Calu3 (cell line): ENCODE results near the gene PUM1. TPM values are rescaled to one million over a fixed set of nuclear protein-coding genes. Genes with fewer than 3 reads are reported as not detected.

ENCODE experiments used
- BruUV-seq: library from RNA; stranded (reverse); fragments of 400-500 nt; replicated peaks from 2 replicates; lab custom pipeline; 2021; lab: Mats Ljungman, UMichigan
- CTCF ChIA-PET: fragments of 300-600 bp; sonication (Branson Sonifier 250); formaldehyde crosslinking; loops from one replicate; lab custom pipeline; 2022; ENCODE audit warnings: antibody characterized with exemption; lab: Charles Lee
- DNase-seq: peaks from one replicate; pipeline ENCODE4 v3.0.0; 2022
- H3K27ac Mint-ChIP-seq: one replicate; pipeline ENCODE4 v1.8.0; 2022; ENCODE audit warnings: mixed read lengths; ENCODE audit not compliant: unreplicated experiment
- H3K27me3 Mint-ChIP-seq: one replicate; pipeline ENCODE4 v1.8.0; 2022; ENCODE audit warnings: mixed read lengths; ENCODE audit not compliant: unreplicated experiment
- H3K36me3 Mint-ChIP-seq: one replicate; pipeline ENCODE4 v1.8.0; 2022; ENCODE audit warnings: mild to moderate bottlenecking, moderate library complexity, mixed read lengths; ENCODE audit not compliant: insufficient read depth, unreplicated experiment
- H3K4me1 Mint-ChIP-seq: one replicate; pipeline ENCODE4 v1.8.0; 2022; ENCODE audit warnings: mild to moderate bottlenecking, low read depth, mixed read lengths; ENCODE audit not compliant: unreplicated experiment
- H3K4me3 Mint-ChIP-seq: one replicate; pipeline ENCODE4 v1.8.0; 2022; ENCODE audit warnings: mild to moderate bottlenecking, low read depth, moderate library complexity, mixed read lengths; ENCODE audit not compliant: unreplicated experiment
- H3K9me3 Mint-ChIP-seq: one replicate; pipeline ENCODE4 v1.8.0; 2022; ENCODE audit warnings: low read depth, mixed read lengths; ENCODE audit not compliant: unreplicated experiment
- intact Hi-C: fragments of 100-400 bp; cut with micrococcal nuclease; formaldehyde crosslinking; loops from one replicate; pipeline ENCODE4 v1.10.0; 2022; ENCODE audit not compliant: unreplicated experiment
- total RNA-seq: library from RNA; stranded (reverse); gene quantifications from 2 replicates; pipeline ENCODE4 v1.2.3, GENCODE V29; 2022
- TF ChIP-seq, protein P1 (sequence below): fragments of 200-600 bp; IDR thresholded peaks from one replicate; pipeline ENCODE4 v1.8.0; 2022; ENCODE audit warnings: antibody characterized with exemption; ENCODE audit not compliant: unreplicated experiment

The PUM1 gene
- total RNA-seq, 1 experiment from 2014 or later: 163 TPM

DNA sequence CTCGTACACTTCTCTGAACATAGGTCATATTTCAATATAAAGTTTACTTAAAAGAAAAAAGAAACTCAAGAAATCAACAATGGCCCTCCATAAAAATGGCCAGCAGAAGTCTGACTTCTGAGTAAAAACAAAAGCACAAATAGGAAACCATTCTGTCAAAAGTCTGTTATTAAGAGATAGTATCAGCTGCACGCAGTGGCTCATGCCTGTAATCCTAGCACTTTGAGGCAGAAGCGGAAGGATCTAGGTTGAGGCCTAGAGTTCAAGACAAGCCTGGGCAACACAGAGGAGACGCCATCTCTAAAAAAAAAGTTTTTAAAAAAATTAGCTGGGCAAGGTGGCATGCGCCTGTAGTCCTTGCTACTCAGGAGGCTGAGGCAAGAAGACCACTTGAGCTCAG, 67.3 kb downstream of the PUM1 start:
- Mint-ChIP-seq H3K27ac (no peak overlapping the region), H3K27me3 (no peaks in the 10 kb centered on the region), H3K4me3 (no peak overlapping the region), H3K4me1 (no peaks in the 10 kb centered on the region), H3K9me3 (no peaks in the 10 kb centered on the region), H3K36me3 (peaks cover 54% of the 10 kb centered on the region)
- CTCF ChIA-PET: no interaction called here
- intact Hi-C loops: loop anchor here (1.0 kb wide), 1 partner anchor 8 kb away; no protein-coding TSS in a partner anchor
- no TSS peak for BruUV-seq
- DNase-seq: no peak
- TF ChIP-seq, protein P1, sequence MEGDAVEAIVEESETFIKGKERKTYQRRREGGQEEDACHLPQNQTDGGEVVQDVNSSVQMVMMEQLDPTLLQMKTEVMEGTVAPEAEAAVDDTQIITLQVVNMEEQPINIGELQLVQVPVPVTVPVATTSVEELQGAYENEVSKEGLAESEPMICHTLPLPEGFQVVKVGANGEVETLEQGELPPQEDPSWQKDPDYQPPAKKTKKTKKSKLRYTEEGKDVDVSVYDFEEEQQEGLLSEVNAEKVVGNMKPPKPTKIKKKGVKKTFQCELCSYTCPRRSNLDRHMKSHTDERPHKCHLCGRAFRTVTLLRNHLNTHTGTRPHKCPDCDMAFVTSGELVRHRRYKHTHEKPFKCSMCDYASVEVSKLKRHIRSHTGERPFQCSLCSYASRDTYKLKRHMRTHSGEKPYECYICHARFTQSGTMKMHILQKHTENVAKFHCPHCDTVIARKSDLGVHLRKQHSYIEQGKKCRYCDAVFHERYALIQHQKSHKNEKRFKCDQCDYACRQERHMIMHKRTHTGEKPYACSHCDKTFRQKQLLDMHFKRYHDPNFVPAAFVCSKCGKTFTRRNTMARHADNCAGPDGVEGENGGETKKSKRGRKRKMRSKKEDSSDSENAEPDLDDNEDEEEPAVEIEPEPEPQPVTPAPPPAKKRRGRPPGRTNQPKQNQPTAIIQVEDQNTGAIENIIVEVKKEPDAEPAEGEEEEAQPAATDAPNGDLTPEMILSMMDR: no peak

DNA sequence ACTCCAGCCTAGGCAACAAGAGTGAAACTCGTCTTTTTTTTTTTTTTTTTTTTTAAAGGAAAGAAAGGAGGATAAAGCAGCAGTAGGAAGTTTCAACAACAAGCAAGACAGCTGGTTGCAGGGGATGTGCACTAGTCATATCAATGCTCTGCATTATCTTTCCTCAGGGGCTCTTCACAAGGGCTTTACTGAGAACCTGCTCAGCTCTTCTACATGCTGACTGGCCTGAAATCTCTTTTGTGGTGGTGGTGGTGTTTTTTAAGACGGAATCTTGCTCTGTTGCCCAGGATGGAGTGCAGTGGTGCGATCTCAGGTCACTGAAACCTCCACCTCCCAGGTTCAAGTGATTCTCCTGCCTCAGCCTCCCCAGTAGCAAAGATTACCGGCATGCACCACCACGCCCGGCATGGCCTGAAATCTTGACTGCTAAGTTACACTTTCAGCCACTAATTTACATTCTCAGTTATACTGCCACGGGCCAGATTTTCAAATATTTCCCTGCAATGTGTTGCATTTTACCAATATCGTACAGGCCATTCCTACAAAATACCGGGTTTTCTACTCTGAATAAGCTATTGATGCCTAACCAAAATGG, 68.0 kb downstream of the PUM1 start:
- Mint-ChIP-seq H3K27ac (no peak overlapping the region), H3K27me3 (no peaks in the 10 kb centered on the region), H3K4me3 (no peak overlapping the region), H3K4me1 (no peaks in the 10 kb centered on the region), H3K36me3 (peaks cover 48% of the 10 kb centered on the region), H3K9me3 (no peaks in the 10 kb centered on the region)
- BruUV-seq: no TSS peak
- intact Hi-C loops: loop anchor here (1.0 kb wide), 1 partner anchor 9 kb away; no protein-coding TSS in a partner anchor
- CTCF ChIA-PET: interaction anchor here (0.5 kb wide), 1 partner anchor 30 kb away, joined by 6 read pairs; no protein-coding TSS in a partner anchor
- TF ChIP-seq, protein P1: no peak
- no peak for DNase-seq

DNA sequence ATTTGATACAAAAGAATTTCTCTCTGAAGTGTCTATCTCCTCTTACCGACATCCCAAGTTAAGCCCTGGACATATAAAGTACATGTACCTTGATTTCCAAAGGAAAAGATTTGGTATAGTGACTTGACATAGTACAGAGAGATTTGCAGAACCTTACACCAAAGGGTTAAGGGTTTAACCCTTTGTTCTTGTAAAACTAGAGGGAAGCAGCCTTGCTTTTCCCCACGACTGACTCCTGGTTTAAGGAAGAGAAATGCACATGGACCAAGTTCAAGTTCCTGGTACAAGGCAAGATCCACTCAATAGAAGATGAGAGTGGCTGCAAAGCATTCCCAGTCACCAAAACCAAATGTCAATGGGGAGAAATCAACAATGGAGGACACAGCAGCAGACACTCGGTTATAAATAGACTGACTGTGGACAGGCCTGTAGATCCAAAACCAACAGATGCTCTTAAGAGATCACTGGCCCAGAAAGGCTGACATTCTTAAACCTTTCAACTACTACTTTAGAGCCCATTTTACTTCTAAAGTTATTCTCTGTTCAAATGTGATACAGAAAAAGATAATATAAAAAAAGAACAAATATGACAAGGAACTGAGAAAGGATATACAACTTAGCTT, 69.4 kb downstream of the PUM1 start:
- BruUV-seq: no TSS peak
- H3K4me1 Mint-ChIP-seq: no peaks in the 10 kb centered on the region
- H3K36me3 Mint-ChIP-seq: peaks cover 46% of the 10 kb centered on the region
- H3K27me3 Mint-ChIP-seq: no peaks in the 10 kb centered on the region
- intact Hi-C loops: no loop called here
- no peak overlapping the region for H3K4me3 Mint-ChIP-seq
- no peak for DNase-seq
- CTCF ChIA-PET: no interaction called here
- no peak overlapping the region for H3K27ac Mint-ChIP-seq
- TF ChIP-seq, protein P1: no peak
- H3K9me3 Mint-ChIP-seq: no peaks in the 10 kb centered on the region

DNA sequence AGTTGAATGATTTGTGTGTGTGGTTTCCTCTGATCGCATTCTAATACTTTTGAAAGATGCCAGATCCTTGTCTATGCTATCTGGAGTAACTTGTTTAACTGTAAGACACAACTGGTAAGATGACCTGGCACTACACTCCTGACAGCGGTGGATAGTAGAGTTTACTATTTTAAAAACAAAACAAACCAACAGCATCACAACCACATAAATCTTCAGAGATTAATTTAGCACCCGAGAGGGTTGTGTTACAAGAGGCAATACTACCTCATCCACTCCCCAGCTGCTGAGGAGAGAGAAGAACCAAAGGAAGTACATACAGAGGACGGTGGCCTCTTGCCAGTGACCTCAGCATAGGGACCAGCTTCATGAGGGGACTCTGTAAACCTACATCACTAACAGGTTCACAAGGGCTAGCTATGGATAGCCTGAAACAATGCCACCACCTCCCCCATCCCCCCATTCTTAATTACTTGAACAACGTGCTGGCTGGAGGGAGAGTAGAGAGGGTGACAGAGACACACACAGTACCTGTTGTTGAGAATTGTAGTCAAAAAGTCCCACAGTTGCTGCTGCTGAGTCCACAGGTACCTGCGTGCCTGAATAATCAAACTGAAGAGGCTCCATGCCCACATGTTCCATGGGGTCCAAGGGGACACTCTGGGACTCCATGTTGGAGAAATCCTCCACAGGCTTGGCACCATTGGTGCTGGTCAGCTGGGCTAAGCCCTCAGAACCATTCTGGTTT, 73.5 kb downstream of the PUM1 start:
- Mint-ChIP-seq H3K4me1 (peaks cover 28% of the 10 kb centered on the region), H3K27ac (no peak overlapping the region), H3K36me3 (peaks cover 57% of the 10 kb centered on the region), H3K9me3 (no peaks in the 10 kb centered on the region), H3K4me3 (no peak overlapping the region), H3K27me3 (no peaks in the 10 kb centered on the region)
- CTCF ChIA-PET: interaction anchor here (1.1 kb wide), 1 partner anchor 9 kb away, joined by 6 read pairs; no protein-coding TSS in a partner anchor
- intact Hi-C loops: no loop called here
- TF ChIP-seq, protein P1: no peak
- no TSS peak for BruUV-seq
- DNase-seq: no peak
